A549 (cell line): ENCODE data around the gene DHRS11. TPM values are rescaled to one million over a fixed set of nuclear protein-coding genes. Genes with fewer than 3 reads are reported as not detected.

ENCODE experiments used
- ATAC-seq, 2 experiments: fragments of 200-7000 bp in 1 of 2; fragments of >200 bp in 1 of 2; cut with Nextera tagmentation in 1 of 2; cut with Tn5 transposase in 1 of 2; 3 replicates each; pipeline versions ENCODE4 v1.8.0 to v1.9.1; 2018 to 2020; ENCODE audit warnings: mild to moderate bottlenecking in 1 of 2, moderate library complexity in 1 of 2
- CTCF ChIA-PET: fragments of 300-600 bp; sonication (Branson Sonifier 250); formaldehyde crosslinking; extraction: SDS; loops from one replicate; lab custom pipeline; 2021; ENCODE audit warnings: antibody characterized with exemption, inconsistent platforms; lab: Yijun Ruan, JAX
- POLR2A ChIA-PET: fragments of 350-600 bp; formaldehyde crosslinking; extraction: SDS; loops from one replicate; lab custom pipeline; 2021; ENCODE audit warnings: antibody characterized with exemption, inconsistent platforms; lab: Yijun Ruan, JAX
- DNase-seq, 2 experiments: peaks; one replicate each; pipeline versions ENCODE4 v3.0.0 to v3.0.0-alpha.2; 2011 to 2016; ENCODE audit warnings: low read depth in 1 of 2, low spot score in 1 of 2
- FAIRE-seq: peaks from 2 replicates; lab custom pipeline; 2011; peaks lifted over from hg19 to GRCh38; lab: Jason Lieb, UNC
- H3K27ac ChIP-seq, 2 experiments: fragments of >200 bp; sonication (Bioruptor Twin); formaldehyde crosslinking; 3 replicates each; pipeline ENCODE4 v1.5.1; 2016 to 2017
- H3K4me1 ChIP-seq: fragments of >200 bp; sonication (Bioruptor Twin); formaldehyde crosslinking; 3 replicates; pipeline ENCODE4 v1.6.1; 2016
- H3K4me2 ChIP-seq: fragments of >200 bp; sonication (Bioruptor Twin); formaldehyde crosslinking; 3 replicates; pipeline ENCODE4 v1.6.1; 2016
- H3K4me3 ChIP-seq: fragments of >200 bp; sonication (Bioruptor Twin); formaldehyde crosslinking; 3 replicates; pipeline ENCODE4 v1.5.1; 2016
- H3K9me3 ChIP-seq: fragments of >200 bp; sonication (Bioruptor Twin); formaldehyde crosslinking; 3 replicates; pipeline ENCODE4 v1.6.1; 2016
- CEBPB ChIP-seq, 2 experiments: fragments of >200 bp in 1 of 2; sonication (Bioruptor Twin) in 1 of 2; formaldehyde crosslinking in 1 of 2; IDR thresholded peaks; 2 replicates each; pipeline ENCODE4 v1.6.1; 2012 to 2016
- CHD2 ChIP-seq: fragments of 150-350 bp; IDR thresholded peaks from 2 replicates; pipeline ENCODE4 v1.6.1; 2014; ENCODE audit warnings: low read length; ENCODE audit not compliant: partially characterized antibody
- CHD4 ChIP-seq: fragments of 200-600 bp; sonication (generic); IDR thresholded peaks from 2 replicates; pipeline ENCODE4 v1.6.1; 2016; ENCODE audit warnings: antibody characterized with exemption, mild to moderate bottlenecking, borderline replicate concordance
- FOSL2 ChIP-seq, 2 experiments: fragments of 450-650 bp in 1 of 2; fragments of >200 bp in 1 of 2; sonication (Bioruptor Twin) in 1 of 2; formaldehyde crosslinking; IDR thresholded peaks; 2 replicates each; pipeline versions ENCODE4 v1.5.0 to v1.6.1; 2016 to 2020; ENCODE audit warnings: mild to moderate bottlenecking in 1 of 2, moderate library complexity in 1 of 2
- HEYL ChIP-seq: fragments of 250-450 bp; sonication (Bioruptor Pico); IDR thresholded peaks from 2 replicates; pipeline ENCODE4 v1.8.0; 2021; ENCODE audit warnings: mild to moderate bottlenecking, moderate library complexity
- HOXB5 ChIP-seq: fragments of 250-450 bp; sonication (Bioruptor Pico); IDR thresholded peaks from 2 replicates; pipeline ENCODE4 v1.5.0; 2020; ENCODE audit warnings: mild to moderate bottlenecking, moderate library complexity
- JUNB ChIP-seq: fragments of >200 bp; sonication (Bioruptor Twin); formaldehyde crosslinking; IDR thresholded peaks from 2 replicates; pipeline ENCODE4 v1.6.1; 2016
- KDM1A ChIP-seq: fragments of 200-600 bp; sonication (generic); IDR thresholded peaks from 2 replicates; pipeline ENCODE4 v1.6.1; 2016; ENCODE audit warnings: low read depth, mild to moderate bottlenecking
- KDM5A ChIP-seq: fragments of 200-600 bp; sonication (generic); IDR thresholded peaks from 2 replicates; pipeline ENCODE4 v1.6.1; 2016; ENCODE audit warnings: antibody characterized with exemption, mild to moderate bottlenecking
- MAFK ChIP-seq: fragments of 450-650 bp; IDR thresholded peaks from 2 replicates; pipeline ENCODE4 v1.6.1; 2014; ENCODE audit not compliant: partially characterized antibody
- MAX ChIP-seq: IDR thresholded peaks from 2 replicates; pipeline ENCODE4 v1.6.1; 2012
- NR3C1 ChIP-seq: fragments of >200 bp; sonication (Bioruptor Twin); formaldehyde crosslinking; IDR thresholded peaks from 3 replicates; pipeline ENCODE4 v1.6.1; 2017
- PBX3 ChIP-seq: IDR thresholded peaks from 2 replicates; pipeline ENCODE4 v1.6.1; 2012
- POLR2A ChIP-seq: IDR thresholded peaks from 2 replicates; pipeline ENCODE4 v1.6.1; 2012; ENCODE audit warnings: mild to moderate bottlenecking, low read length
- RARB ChIP-seq: fragments of 250-450 bp; sonication (Bioruptor Pico); IDR thresholded peaks from 2 replicates; pipeline ENCODE4 v1.8.0; 2021; ENCODE audit warnings: mild to moderate bottlenecking, moderate library complexity
- TFCP2L1 ChIP-seq: fragments of 250-450 bp; sonication (Bioruptor Pico); IDR thresholded peaks from 2 replicates; pipeline ENCODE4 v1.5.0; 2021; ENCODE audit warnings: mild to moderate bottlenecking
- WGBS: methylation state at CpG from one replicate; pipeline ENCODE4 v1.1.6; 2017; ENCODE audit errors: missing lambda C conversion rate; 5-methylcytosine and 5-hydroxymethylcytosine counted together
- polyA plus RNA-seq, 4 experiments: library from polyadenylated mRNA; depleted of rRNA in 3 of 4; stranded (reverse); fragments of >200 nt; fragmentation: RNase III in 1 of 4; extraction: RNeasy Plus Mini Kit Qiagen cat#74134 plus additional on column Dnase treatment in 1 of 4; gene quantifications; 2 replicates in 3 of 4; 3 replicates in 1 of 4; pipeline ENCODE4 v1.2.3, GENCODE V29; 2011 to 2017
- TF ChIP-seq, protein P1 (sequence below): fragments of 250-450 bp; sonication (Bioruptor Pico); IDR thresholded peaks from 2 replicates; pipeline ENCODE4 v1.5.0; 2020; ENCODE audit warnings: low read depth, mild to moderate bottlenecking, moderate library complexity
- TF ChIP-seq, protein P2 (sequence below): fragments of >200 bp; sonication (Bioruptor Twin); formaldehyde crosslinking; IDR thresholded peaks from 3 replicates; pipeline ENCODE4 v1.6.1; 2016
- TF ChIP-seq, protein P3 (sequence below): fragments of >200 bp; sonication (Bioruptor Twin); formaldehyde crosslinking; IDR thresholded peaks from 3 replicates; pipeline ENCODE4 v1.5.1; 2016
- TF ChIP-seq, protein P4 (sequence below): fragments of 250-450 bp; sonication (Bioruptor Pico); IDR thresholded peaks from 2 replicates; pipeline ENCODE4 v1.5.0; 2021; ENCODE audit warnings: mild to moderate bottlenecking, moderate library complexity, borderline replicate concordance

Gene DHRS11
- polyA plus RNA-seq, 2 of the 4 experiments (the other 2 are of a cell fraction) = 9.5 to 9.6 TPM

- H3K4me3 ChIP-seq = peak overlapping the region; percentile 66
- POLR2A ChIA-PET = interaction anchor here (0.9 to 3.1 kb wide), 7 partner anchors 9 to 639 kb away, joined by 3 to 35 read pairs (median 5); partner anchors contain the start of genes DHRS11, GGNBP2, MYO19 and PIGW
- H3K27ac ChIP-seq = peak overlapping the region; percentile 87 to 94
- CTCF ChIA-PET = interaction anchor here (0.5 to 5.5 kb wide), 13 partner anchors 9 to 624 kb away, joined by 3 to 96 read pairs (median 15); partner anchors contain the start of genes DHRS11, MYO19 and PIGW
- TF ChIP-seq, protein P1, sequence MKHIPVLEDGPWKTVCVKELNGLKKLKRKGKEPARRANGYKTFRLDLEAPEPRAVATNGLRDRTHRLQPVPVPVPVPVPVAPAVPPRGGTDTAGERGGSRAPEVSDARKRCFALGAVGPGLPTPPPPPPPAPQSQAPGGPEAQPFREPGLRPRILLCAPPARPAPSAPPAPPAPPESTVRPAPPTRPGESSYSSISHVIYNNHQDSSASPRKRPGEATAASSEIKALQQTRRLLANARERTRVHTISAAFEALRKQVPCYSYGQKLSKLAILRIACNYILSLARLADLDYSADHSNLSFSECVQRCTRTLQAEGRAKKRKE = no peak
- TF ChIP-seq, protein P2, sequence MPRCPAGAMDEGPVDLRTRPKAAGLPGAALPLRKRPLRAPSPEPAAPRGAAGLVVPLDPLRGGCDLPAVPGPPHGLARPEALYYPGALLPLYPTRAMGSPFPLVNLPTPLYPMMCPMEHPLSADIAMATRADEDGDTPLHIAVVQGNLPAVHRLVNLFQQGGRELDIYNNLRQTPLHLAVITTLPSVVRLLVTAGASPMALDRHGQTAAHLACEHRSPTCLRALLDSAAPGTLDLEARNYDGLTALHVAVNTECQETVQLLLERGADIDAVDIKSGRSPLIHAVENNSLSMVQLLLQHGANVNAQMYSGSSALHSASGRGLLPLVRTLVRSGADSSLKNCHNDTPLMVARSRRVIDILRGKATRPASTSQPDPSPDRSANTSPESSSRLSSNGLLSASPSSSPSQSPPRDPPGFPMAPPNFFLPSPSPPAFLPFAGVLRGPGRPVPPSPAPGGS = no peak
- TF ChIP-seq MAFK = no peak
- TF ChIP-seq FOSL2 (IDR thresholded peaks at IDR 0.05) = no peak
- TF ChIP-seq FOSL2 (CRISPR knock-in tag; IDR thresholded peaks at IDR 0.05) = no peak
- no peak for TF ChIP-seq JUNB
- no peak for TF ChIP-seq HOXB5 (CRISPR knock-in tag)
- TF ChIP-seq PBX3 = no peak
- TF ChIP-seq, protein P3, sequence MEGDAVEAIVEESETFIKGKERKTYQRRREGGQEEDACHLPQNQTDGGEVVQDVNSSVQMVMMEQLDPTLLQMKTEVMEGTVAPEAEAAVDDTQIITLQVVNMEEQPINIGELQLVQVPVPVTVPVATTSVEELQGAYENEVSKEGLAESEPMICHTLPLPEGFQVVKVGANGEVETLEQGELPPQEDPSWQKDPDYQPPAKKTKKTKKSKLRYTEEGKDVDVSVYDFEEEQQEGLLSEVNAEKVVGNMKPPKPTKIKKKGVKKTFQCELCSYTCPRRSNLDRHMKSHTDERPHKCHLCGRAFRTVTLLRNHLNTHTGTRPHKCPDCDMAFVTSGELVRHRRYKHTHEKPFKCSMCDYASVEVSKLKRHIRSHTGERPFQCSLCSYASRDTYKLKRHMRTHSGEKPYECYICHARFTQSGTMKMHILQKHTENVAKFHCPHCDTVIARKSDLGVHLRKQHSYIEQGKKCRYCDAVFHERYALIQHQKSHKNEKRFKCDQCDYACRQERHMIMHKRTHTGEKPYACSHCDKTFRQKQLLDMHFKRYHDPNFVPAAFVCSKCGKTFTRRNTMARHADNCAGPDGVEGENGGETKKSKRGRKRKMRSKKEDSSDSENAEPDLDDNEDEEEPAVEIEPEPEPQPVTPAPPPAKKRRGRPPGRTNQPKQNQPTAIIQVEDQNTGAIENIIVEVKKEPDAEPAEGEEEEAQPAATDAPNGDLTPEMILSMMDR = no peak
- TF ChIP-seq CEBPB (IDR thresholded peaks at IDR 0.05) = no peak
- no peak for TF ChIP-seq HEYL (CRISPR knock-in tag)
- TF ChIP-seq, protein P4, sequence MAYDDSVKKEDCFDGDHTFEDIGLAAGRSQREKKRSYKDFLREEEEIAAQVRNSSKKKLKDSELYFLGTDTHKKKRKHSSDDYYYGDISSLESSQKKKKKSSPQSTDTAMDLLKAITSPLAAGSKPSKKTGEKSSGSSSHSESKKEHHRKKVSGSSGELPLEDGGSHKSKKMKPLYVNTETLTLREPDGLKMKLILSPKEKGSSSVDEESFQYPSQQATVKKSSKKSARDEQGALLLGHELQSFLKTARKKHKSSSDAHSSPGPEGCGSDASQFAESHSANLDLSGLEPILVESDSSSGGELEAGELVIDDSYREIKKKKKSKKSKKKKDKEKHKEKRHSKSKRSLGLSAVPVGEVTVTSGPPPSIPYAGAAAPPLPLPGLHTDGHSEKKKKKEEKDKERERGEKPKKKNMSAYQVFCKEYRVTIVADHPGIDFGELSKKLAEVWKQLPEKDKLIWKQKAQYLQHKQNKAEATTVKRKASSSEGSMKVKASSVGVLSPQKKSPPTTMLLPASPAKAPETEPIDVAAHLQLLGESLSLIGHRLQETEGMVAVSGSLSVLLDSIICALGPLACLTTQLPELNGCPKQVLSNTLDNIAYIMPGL = no peak
- TF ChIP-seq TFCP2L1 (CRISPR knock-in tag) = no peak
- TF ChIP-seq CHD2 = no peak
- no peak for TF ChIP-seq CHD4
- TF ChIP-seq KDM1A = no peak
- no peak for TF ChIP-seq RARB (CRISPR knock-in tag)
- no peak for TF ChIP-seq NR3C1
- no peak for TF ChIP-seq MAX
- no peak for TF ChIP-seq KDM5A
- no peak for TF ChIP-seq POLR2A
- FAIRE-seq (no peak), ATAC-seq (peak; percentile 0 to 5; a peak in 4 of 6 replicates), DNase-seq (peak in 1 of 2 experiments; percentile 19)
- no peaks in the 10 kb centered on the region for H3K9me3 ChIP-seq
- peaks cover 24% of the 10 kb centered on the region for H3K4me1 ChIP-seq
- H3K4me2 ChIP-seq = peak overlapping the region; percentile 95
- 42% methylated on average over 10 of the region's 10 CpGs for WGBS
These were observed 9.2 kb downstream of the DHRS11 start for GRCh38 chr17:36600936-36601302.
